Measurements from ENCODE around the gene ZNF611.
"Not testable (repeated sequence)": the region's sequence is repeated elsewhere in the genome, so short reads cannot be mapped to it uniquely, and the experiment has no call there.

Gene ZNF611

DNA sequence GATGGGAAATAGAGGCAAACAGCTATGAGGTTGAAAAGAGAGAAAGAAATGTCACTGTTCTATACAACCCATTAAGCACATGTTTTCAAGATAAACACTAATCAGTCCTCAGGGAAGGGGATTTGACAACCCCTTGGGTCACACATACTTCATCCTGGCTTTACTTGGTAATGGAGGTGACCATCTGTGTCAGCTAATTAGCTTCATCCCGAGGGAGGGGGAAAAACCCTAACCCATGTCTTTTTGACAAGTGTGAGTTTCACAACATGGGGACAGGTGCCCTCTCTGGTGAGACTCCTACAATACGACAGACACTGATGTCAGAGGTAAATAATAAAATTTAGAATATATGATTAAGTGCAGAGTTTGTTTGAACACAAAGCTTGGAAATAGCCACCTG lies 43.1 kb downstream of the ZNF611 start:
- peak overlapping the region; percentile 70 for H3K4me3 ChIP-seq (ENCODE audit: low read depth, low read length)
- TF ChIP-seq, protein P1, sequence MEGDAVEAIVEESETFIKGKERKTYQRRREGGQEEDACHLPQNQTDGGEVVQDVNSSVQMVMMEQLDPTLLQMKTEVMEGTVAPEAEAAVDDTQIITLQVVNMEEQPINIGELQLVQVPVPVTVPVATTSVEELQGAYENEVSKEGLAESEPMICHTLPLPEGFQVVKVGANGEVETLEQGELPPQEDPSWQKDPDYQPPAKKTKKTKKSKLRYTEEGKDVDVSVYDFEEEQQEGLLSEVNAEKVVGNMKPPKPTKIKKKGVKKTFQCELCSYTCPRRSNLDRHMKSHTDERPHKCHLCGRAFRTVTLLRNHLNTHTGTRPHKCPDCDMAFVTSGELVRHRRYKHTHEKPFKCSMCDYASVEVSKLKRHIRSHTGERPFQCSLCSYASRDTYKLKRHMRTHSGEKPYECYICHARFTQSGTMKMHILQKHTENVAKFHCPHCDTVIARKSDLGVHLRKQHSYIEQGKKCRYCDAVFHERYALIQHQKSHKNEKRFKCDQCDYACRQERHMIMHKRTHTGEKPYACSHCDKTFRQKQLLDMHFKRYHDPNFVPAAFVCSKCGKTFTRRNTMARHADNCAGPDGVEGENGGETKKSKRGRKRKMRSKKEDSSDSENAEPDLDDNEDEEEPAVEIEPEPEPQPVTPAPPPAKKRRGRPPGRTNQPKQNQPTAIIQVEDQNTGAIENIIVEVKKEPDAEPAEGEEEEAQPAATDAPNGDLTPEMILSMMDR (IDR thresholded peaks at IDR 0.05; ENCODE audit: low read depth, low read length): no peak
- peak overlapping the region; percentile 94 for H3K27ac ChIP-seq
- peaks cover 12% of the 10 kb centered on the region for H3K36me3 ChIP-seq
- DNase-seq: peak; percentile 72
- H3K9me3 ChIP-seq (ENCODE audit: severe bottlenecking): peaks cover 2% of the 10 kb centered on the region
- no peaks in the 10 kb centered on the region for H3K27me3 ChIP-seq (ENCODE audit: insufficient read depth, low read depth, severe bottlenecking)

DNA sequence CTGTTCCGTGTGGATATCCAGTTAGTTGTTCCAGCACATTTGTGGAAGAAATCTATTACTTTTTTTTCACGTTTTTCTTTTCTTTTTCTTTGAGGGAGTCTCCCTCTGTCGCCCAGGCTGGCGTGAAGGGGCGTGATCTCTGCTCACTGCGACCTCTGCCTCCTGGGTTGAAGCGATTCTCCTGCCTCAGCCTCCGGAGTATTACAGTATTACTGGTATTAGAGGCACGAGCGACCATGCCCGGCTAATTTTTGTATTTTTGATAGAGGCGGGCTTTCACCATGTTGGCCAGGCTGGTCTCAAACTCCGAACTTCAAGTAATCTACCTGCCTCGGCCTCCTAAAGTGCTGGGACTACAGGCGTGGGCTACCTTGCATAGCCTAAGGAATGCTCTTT lies 43.6 kb downstream of the ZNF611 start:
- H3K27me3 ChIP-seq (ENCODE audit: insufficient read depth, low read depth, severe bottlenecking): no peaks in the 10 kb centered on the region
- DNase-seq: peak; percentile 42
- peaks cover 14% of the 10 kb centered on the region for H3K36me3 ChIP-seq
- H3K9me3 ChIP-seq (ENCODE audit: severe bottlenecking): peaks cover 2% of the 10 kb centered on the region
- peak overlapping the region; percentile 70 for H3K4me3 ChIP-seq (ENCODE audit: low read depth, low read length)
- TF ChIP-seq, protein P1 (IDR thresholded peaks at IDR 0.05; ENCODE audit: low read depth, low read length): no peak
- H3K27ac ChIP-seq: peak overlapping the region; percentile 94

DNA sequence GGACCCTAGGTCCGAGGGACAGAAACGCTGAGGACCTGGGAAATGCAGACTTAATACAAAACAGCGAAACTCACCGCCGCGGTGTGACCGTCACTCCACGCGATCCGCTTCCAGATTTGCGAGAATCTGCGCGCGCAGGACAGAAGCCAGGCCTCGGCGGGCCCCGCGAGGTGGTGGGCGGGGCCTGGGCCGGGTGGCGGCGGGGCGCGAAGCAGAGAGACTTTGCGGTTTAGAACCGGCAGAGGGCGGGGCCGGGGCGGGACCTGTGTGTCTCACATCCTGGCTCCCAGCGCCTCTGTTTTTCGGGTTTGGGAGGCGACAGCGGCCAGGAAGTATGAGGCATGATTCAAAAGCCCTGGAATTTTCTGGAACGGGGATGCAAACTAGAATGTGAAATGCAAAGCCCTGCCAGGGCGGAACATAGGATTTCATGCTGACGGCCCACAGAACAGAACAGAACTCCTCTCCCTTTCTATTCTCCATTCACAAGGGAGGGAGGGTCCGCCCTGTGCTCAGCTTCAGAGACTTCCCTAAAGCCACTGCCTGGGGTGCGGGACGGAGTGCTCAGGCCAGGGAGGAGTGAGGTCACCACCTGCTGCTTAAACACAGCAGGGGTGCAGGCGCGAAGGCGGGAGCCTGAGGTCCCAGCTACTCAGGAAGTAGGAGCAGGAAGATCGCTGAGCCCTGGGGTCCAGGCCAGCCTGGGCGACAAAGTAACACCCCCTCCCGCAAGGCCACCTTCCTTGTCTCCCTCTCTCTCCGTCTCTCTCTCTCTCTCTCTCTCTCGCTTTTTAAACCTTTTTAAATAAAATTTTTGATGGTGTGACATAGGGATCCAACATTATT lies 44.3 kb downstream of the ZNF611 start:
- TF ChIP-seq, protein P1 (IDR thresholded peaks at IDR 0.05; ENCODE audit: low read depth, low read length): no peak
- peak; percentile 95 for DNase-seq
- peak overlapping the region; percentile 94 for H3K27ac ChIP-seq
- H3K4me3 ChIP-seq (ENCODE audit: low read depth, low read length): peak overlapping the region; percentile 70
- H3K36me3 ChIP-seq: peaks cover 15% of the 10 kb centered on the region
- no peaks in the 10 kb centered on the region for H3K27me3 ChIP-seq (ENCODE audit: insufficient read depth, low read depth, severe bottlenecking)
- peaks cover 2% of the 10 kb centered on the region for H3K9me3 ChIP-seq (ENCODE audit: severe bottlenecking)

DNA sequence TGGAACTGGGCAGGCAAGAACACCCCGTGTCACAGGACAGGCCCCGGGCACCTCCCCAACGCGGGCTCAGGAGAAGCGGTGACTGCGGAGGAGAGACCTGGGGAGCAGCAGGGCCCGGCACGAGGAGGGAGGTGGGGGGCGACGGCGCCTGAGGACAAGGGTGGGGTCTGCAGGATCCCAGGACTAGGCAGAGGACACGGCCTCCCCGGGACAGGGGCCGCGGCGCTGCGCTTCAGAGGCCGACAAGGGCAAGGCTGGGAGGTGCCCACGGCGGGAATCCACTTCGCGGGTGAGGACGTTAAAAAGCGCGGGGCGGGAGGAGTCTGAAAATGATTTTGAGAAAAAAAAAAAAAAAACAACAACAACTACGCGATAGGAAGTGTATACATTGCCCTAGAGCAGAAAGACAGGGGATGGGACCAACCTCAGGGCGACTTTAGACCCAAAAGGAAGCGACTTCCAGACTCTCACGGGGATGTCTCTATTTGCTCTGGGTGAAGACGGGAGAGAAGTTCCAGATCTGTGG lies 44.9 kb downstream of the ZNF611 start:
- H3K27ac ChIP-seq: peak overlapping the region; percentile 94
- no peaks in the 10 kb centered on the region for H3K27me3 ChIP-seq (ENCODE audit: insufficient read depth, low read depth, severe bottlenecking)
- DNase-seq: peak; percentile 31
- peak overlapping the region; percentile 70 for H3K4me3 ChIP-seq (ENCODE audit: low read depth, low read length)
- TF ChIP-seq, protein P1 (IDR thresholded peaks at IDR 0.05; ENCODE audit: low read depth, low read length): no peak
- peaks cover 19% of the 10 kb centered on the region for H3K36me3 ChIP-seq
- H3K9me3 ChIP-seq (ENCODE audit: severe bottlenecking): peaks cover 2% of the 10 kb centered on the region

DNA sequence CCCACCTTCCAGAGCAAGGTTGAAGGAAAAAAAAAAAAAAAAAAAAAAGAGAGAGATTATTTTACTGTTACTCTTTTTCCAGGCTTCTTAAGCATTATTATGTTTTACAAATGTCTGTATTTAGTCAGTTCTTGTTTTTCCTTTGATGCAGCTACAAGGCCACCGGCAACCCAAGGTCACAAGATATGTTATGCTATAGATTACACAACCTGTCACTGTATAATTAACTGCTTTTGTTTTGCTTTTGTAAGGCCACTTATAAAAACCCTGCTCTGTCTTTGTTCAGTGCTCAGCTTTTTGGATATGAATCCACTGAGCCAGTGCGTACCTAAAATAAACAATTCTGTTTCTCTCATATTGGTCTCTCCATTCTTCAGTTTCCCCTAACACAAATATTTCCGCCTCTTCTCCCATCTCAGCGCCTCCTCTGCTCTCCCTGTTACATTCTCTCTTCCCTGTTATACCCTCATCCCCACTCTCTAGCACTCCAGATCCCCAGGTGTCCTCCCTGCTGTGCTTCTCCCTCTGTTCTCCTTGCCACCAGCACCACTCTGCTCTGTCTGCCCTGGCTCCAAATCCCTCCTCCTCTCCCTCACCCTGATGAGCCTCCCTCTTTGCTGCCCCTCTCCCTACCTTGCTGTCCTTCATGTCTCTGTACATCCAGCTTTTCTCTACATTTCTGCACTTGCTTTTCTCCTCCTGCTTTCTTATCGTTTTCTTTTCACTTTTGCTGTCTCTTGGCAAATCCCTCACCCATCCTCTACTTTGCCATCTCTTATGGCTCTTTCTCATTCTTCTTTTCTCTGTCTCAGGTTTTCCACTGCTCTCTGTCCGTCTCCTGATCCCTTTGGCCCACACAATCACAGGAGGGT lies 45.7 kb downstream of the ZNF611 start:
- not testable (repeated sequence) for H3K27me3 ChIP-seq (ENCODE audit: insufficient read depth, low read depth, severe bottlenecking)
- H3K27ac ChIP-seq: peak overlapping the region; percentile 94

DNA sequence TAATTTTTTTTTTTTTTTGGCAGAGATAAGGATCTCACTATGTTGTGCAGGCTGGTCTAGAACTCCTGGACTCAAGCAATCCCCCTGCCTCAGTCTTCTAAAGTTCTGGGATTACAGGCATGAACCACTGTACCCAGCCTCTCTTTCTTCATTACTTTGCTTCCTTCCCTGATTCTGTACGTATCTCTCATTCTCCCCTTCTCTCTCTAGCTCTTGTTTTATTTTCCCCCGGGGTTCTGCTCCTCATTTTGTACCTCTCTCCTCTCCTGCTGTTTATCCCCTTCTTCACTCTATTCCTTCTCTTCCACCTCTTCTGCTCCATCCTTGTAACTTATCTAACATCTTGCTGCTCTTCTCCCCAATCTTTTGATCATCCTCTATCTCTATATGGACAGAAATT lies 46.5 kb downstream of the ZNF611 start:
- TF ChIP-seq, protein P1 (IDR thresholded peaks at IDR 0.05; ENCODE audit: low read depth, low read length): no peak
- no peaks in the 10 kb centered on the region for H3K27me3 ChIP-seq (ENCODE audit: insufficient read depth, low read depth, severe bottlenecking)
- H3K4me3 ChIP-seq (ENCODE audit: low read depth, low read length): no peak overlapping the region
- no peak for DNase-seq
- H3K9me3 ChIP-seq (ENCODE audit: severe bottlenecking): no peaks in the 10 kb centered on the region
- peaks cover 27% of the 10 kb centered on the region for H3K36me3 ChIP-seq
- no peak overlapping the region; the same call in 1 of the 2 replicates for H3K27ac ChIP-seq

More for the DNA sequence above, 45.7 kb downstream of the ZNF611 start:
- H3K36me3 ChIP-seq: peaks cover 19% of the 10 kb centered on the region
- H3K4me3 ChIP-seq (ENCODE audit: low read depth, low read length): peak overlapping the region; percentile 70
- not testable (repeated sequence) for H3K9me3 ChIP-seq (ENCODE audit: severe bottlenecking); DNase-seq

All from WERI-Rb-1 (cell line).